Measurements from ENCODE around the gene CD48.
"Not testable (repeated sequence)": the region's sequence is repeated elsewhere in the genome, so short reads cannot be mapped to it uniquely, and the experiment has no call there.

The CD48 gene

DNA sequence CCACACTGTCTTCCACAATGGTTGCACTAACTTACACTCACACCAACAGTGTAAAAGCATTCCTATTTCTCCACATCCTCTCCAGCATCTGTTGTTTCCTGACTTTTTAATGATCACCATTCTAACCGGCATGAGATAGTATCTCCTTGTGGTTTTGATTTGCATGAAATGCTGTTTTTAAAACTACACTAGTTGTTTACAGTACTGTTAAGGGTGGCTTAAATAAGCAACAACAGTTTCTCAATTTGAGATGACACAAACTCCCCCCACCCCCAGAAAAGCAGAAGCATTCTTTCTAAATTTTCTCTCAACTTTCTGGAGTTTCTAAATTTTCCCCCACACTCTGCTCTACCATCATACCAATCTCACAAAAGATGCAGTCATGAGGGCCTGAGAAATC lies 20.4 kb upstream of the CD48 start:
- Mint-ChIP-seq H3K4me3 (no peak overlapping the region), H3K27ac (peak overlapping the region; percentile 3), H3K27me3 (no peaks in the 10 kb centered on the region), H3K36me3 (ENCODE audit: low read depth) (peaks cover 41% of the 10 kb centered on the region), H3K4me1 (peaks cover 45% of the 10 kb centered on the region), H3K9me3 (peaks cover 45% of the 10 kb centered on the region)
- no peak for ATAC-seq
- no peak for DNase-seq

- H3K27me3 Mint-ChIP-seq, DNase-seq, ATAC-seq, H3K4me3 Mint-ChIP-seq: not testable (repeated sequence)
- Mint-ChIP-seq H3K9me3 (peaks cover 41% of the 10 kb centered on the region), H3K36me3 (ENCODE audit: low read depth) (peaks cover 37% of the 10 kb centered on the region), H3K4me1 (peaks cover 43% of the 10 kb centered on the region), H3K27ac (peak overlapping the region; percentile 3)
Observed at GRCh38 chr1:160731564-160731963, 19.9 kb upstream of the CD48 start.

GRCh38 chr1:160727316-160727640 lies 15.7 kb upstream of the CD48 start:
- ATAC-seq = no peak

DNA sequence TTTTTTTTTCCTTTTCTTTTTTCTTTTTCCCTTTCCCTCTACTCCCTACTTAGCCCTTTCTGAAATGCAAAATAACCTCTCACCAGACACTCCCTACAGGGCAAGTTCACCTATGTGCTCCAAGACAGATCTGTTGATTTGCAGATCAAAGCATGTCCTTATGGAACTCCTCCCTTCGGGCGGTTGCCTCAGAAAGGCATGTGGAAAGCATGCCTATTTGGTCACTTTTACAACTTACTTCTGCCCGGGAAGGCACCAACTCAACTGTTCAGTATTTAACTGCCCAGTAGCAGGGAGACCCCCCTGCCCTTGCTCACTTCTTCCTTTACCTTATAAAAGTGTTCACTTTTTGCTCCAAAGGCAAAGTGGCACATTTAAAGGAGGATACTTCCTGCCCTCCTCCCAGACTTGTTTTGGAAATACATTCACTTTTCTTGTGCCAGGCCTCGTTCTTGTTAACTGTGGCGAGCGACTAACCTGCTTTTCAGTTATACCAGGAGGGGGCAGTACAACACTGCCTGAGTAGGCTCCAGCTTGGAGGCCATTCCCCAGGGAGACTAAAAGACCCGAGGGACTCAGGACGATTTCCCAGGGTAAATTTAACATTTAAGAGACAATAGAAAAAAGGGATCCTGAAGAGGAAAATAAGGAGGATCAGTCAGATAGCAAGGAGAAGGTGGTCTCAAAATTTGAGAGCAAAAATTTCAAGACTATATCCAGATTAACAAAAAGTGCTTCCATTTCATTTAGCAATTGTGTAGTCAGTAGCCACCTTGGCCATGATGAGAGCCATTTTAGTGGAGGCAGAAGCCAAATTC lies 15.1 kb upstream of the CD48 start:
- DNase-seq (peak; percentile 63), ATAC-seq (peak; percentile 64)
- Mint-ChIP-seq H3K36me3 (ENCODE audit: low read depth) (peaks cover 2% of the 10 kb centered on the region), H3K9me3 (peaks cover 3% of the 10 kb centered on the region), H3K4me1 (peaks cover 29% of the 10 kb centered on the region), H3K4me3 (no peak overlapping the region), H3K27me3 (no peaks in the 10 kb centered on the region), H3K27ac (no peak overlapping the region)

More at GRCh38 chr1:160727316-160727640, 15.7 kb upstream of the CD48 start:
- Mint-ChIP-seq H3K4me3 (no peak overlapping the region), H3K27ac (no peak overlapping the region), H3K36me3 (ENCODE audit: low read depth) (peaks cover 2% of the 10 kb centered on the region), H3K9me3 (peaks cover 8% of the 10 kb centered on the region), H3K27me3 (no peaks in the 10 kb centered on the region), H3K4me1 (peaks cover 32% of the 10 kb centered on the region)
- DNase-seq = no peak

- H3K27ac Mint-ChIP-seq = no peak overlapping the region
- ATAC-seq = no peak
- H3K4me3 Mint-ChIP-seq = no peak overlapping the region
- no peaks in the 10 kb centered on the region for H3K36me3 Mint-ChIP-seq (ENCODE audit: low read depth)
- no peaks in the 10 kb centered on the region for H3K27me3 Mint-ChIP-seq
- DNase-seq = no peak
- no peaks in the 10 kb centered on the region for H3K9me3 Mint-ChIP-seq
- H3K4me1 Mint-ChIP-seq = peaks cover 28% of the 10 kb centered on the region
Observed at GRCh38 chr1:160726114-160726497, 14.5 kb upstream of the CD48 start.

DNA sequence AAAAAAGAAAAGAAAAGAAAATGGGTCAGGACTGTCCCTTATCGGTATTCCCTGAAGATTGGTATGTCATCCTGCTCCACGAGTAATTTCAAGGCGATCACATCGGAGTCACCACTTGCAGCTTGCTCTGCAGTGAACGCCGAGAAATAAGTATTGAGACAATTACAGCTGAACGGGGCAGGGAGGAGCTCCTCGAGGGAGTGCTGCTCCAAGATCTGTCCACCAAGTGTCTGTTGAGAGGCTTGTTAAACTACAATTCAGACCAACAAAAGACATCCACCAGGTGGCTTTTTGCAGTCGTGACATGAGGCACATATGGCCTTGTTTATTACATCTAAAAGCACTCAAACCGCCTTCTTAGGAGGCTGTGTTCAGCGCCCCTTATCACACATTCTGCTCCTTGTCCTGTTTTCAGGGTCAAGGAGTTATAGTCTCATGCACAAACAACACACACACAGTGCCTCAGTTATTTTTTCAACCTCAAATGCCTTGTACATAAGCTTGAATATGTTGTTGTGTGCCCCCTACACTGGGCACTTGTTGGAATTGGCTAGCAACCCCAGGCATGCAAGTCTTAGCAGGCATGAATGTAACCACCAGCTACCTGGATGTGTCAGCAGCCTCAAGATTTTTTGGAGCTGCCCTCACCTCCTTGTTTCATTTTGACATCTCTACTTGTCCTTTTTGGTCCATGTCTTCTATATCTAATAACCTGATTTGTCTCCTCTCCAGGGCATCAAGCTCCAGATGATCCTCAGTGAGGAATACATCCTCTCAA lies 13.0 kb upstream of the CD48 start:
- H3K27ac Mint-ChIP-seq = peak overlapping the region; percentile 28
- no peaks in the 10 kb centered on the region for H3K27me3 Mint-ChIP-seq

GRCh38 chr1:160723332-160723731 lies 11.7 kb upstream of the CD48 start:
- peaks cover 46% of the 10 kb centered on the region for H3K4me1 Mint-ChIP-seq
- DNase-seq = no peak
- no peak for ATAC-seq
- H3K4me3 Mint-ChIP-seq = no peak overlapping the region
- H3K9me3 Mint-ChIP-seq = no peaks in the 10 kb centered on the region
- no peaks in the 10 kb centered on the region for H3K36me3 Mint-ChIP-seq (ENCODE audit: low read depth)
- H3K27ac Mint-ChIP-seq = peak overlapping the region; percentile 10
- no peaks in the 10 kb centered on the region for H3K27me3 Mint-ChIP-seq

More for the DNA sequence above, 13.0 kb upstream of the CD48 start:
- Mint-ChIP-seq H3K4me3 (no peak overlapping the region), H3K9me3 (no peaks in the 10 kb centered on the region), H3K36me3 (ENCODE audit: low read depth) (no peaks in the 10 kb centered on the region), H3K4me1 (peaks cover 41% of the 10 kb centered on the region)
- ATAC-seq = no peak
- DNase-seq = no peak

GRCh38 chr1:160722726-160723125 lies 11.1 kb upstream of the CD48 start:
- Mint-ChIP-seq H3K4me1 (peaks cover 52% of the 10 kb centered on the region), H3K36me3 (ENCODE audit: low read depth) (no peaks in the 10 kb centered on the region), H3K27me3 (no peaks in the 10 kb centered on the region), H3K27ac (peak overlapping the region; percentile 57), H3K9me3 (no peaks in the 10 kb centered on the region), H3K4me3 (peak overlapping the region; percentile 44)
- ATAC-seq (peak; percentile 55), DNase-seq (no peak)

- ATAC-seq (no peak), DNase-seq (no peak)
- H3K9me3 Mint-ChIP-seq = no peaks in the 10 kb centered on the region
- no peaks in the 10 kb centered on the region for H3K27me3 Mint-ChIP-seq
- H3K27ac Mint-ChIP-seq = no peak overlapping the region
- H3K4me3 Mint-ChIP-seq = no peak overlapping the region
- no peaks in the 10 kb centered on the region for H3K36me3 Mint-ChIP-seq (ENCODE audit: low read depth)
- H3K4me1 Mint-ChIP-seq = peaks cover 64% of the 10 kb centered on the region
Observed at GRCh38 chr1:160721473-160721872, 9.9 kb upstream of the CD48 start.

DNA sequence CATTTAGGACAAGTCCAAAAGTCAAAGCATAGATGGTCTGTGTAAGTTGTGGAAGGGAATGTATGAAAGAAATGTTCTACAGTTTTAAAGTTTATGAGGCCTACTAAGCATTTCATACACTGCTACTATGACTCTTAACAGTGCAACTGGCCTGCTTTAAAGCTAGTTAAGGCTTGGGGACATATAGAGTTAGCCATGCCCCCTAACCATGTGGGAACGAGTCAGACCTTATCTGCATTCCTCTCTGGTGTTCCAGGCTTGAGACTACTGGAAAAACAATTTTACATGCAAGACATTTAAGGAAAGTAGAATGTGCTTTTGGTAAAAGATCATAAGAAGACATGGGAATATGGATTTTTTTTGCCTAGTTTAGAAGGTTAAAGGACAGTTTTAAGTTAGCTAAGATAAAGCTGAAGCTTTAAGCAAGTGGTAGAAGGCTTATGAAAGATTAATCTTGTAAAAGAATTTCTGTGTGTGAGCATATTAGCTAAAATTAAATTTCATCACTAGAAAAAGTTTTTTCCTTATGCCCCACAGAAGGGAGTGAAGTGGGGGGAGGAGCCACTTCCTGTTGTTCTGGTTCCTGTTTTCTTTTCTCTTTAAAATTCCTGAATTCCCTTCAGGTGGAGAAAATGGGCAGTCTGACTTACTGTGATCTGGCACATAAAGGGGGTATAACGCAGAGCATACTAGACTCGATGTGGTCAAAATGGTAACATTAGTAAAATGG lies 8.9 kb upstream of the CD48 start:
- DNase-seq (no peak), ATAC-seq (no peak)
- H3K4me3 Mint-ChIP-seq = no peak overlapping the region
- H3K27me3 Mint-ChIP-seq = no peaks in the 10 kb centered on the region
- peak overlapping the region; percentile 20 for H3K27ac Mint-ChIP-seq
- peaks cover 66% of the 10 kb centered on the region for H3K4me1 Mint-ChIP-seq
- H3K9me3 Mint-ChIP-seq = no peaks in the 10 kb centered on the region
- H3K36me3 Mint-ChIP-seq (ENCODE audit: low read depth) = no peaks in the 10 kb centered on the region

DNA sequence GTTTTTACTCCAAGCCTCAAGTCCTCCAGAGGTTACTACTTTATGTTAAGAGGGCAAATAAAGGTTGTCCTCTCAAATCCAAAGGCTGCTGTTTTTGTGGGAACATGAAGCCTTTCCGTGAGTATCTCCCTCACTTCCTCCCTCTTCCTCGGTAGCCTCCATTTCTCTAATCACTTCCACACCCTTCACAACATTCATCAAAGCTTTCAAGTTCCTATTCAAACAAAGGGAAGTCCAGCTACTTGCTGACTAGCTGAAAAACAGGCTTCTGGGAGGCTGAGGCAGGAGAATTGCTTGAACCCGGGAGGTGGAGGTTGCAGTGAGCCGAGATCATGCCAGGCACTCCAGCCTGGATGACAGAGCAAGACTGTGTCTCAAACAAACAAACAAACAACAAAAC lies 6.6 kb upstream of the CD48 start:
- Mint-ChIP-seq H3K27me3 (no peaks in the 10 kb centered on the region), H3K4me1 (peaks cover 72% of the 10 kb centered on the region), H3K36me3 (ENCODE audit: low read depth) (no peaks in the 10 kb centered on the region), H3K9me3 (no peaks in the 10 kb centered on the region), H3K4me3 (no peak overlapping the region), H3K27ac (peak overlapping the region; percentile 44)
- ATAC-seq = no peak
- DNase-seq = no peak

DNA sequence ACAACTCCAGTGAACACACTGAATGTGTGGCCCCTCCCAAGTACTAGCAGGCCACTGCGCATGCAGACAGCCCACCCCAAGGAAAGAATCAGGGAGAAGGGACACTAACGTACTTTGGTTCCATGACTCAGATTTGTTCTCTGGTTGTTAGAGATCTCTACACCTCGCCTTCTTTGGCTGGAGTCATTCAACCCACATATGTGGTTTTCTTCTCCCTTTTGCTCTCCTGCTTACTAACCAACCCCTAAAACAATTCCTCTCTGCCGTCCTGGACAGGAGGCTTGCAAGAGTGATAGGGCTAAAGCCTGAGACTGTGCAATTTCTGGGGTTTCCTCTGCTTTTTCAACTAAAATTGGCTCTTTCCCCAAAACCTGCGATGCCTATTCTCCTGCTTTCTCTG lies 5.7 kb upstream of the CD48 start:
- no peak for DNase-seq
- no peak overlapping the region for H3K4me3 Mint-ChIP-seq
- no peaks in the 10 kb centered on the region for H3K9me3 Mint-ChIP-seq
- H3K4me1 Mint-ChIP-seq = peaks cover 72% of the 10 kb centered on the region
- peak; percentile 47 for ATAC-seq
- peak overlapping the region; percentile 44 for H3K27ac Mint-ChIP-seq
- H3K27me3 Mint-ChIP-seq = no peaks in the 10 kb centered on the region
- H3K36me3 Mint-ChIP-seq (ENCODE audit: low read depth) = no peaks in the 10 kb centered on the region

DNA sequence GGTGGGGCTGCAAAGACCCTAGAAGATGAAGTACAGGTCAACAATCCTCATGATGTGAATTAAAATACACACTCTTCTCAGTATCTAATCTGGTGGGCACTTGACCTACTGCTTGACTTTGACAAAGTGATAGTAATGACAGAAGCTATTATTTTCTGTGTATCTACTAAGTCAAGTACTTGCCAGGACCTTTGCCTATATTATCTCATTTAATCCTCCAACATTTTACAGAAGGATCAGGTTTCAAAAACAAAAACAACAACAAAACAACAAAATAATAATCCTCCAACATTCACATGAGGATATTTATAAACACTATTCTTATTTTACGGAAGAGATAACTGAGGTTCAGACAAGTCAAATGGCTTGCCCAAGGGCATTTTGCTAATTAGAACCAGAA lies 4.4 kb upstream of the CD48 start:
- no peak overlapping the region for H3K27ac Mint-ChIP-seq
- ATAC-seq = no peak
- no peak overlapping the region for H3K4me3 Mint-ChIP-seq
- H3K4me1 Mint-ChIP-seq = peaks cover 74% of the 10 kb centered on the region
- DNase-seq = no peak
- no peaks in the 10 kb centered on the region for H3K27me3 Mint-ChIP-seq
- H3K36me3 Mint-ChIP-seq (ENCODE audit: low read depth) = peaks cover 2% of the 10 kb centered on the region
- no peaks in the 10 kb centered on the region for H3K9me3 Mint-ChIP-seq

DNA sequence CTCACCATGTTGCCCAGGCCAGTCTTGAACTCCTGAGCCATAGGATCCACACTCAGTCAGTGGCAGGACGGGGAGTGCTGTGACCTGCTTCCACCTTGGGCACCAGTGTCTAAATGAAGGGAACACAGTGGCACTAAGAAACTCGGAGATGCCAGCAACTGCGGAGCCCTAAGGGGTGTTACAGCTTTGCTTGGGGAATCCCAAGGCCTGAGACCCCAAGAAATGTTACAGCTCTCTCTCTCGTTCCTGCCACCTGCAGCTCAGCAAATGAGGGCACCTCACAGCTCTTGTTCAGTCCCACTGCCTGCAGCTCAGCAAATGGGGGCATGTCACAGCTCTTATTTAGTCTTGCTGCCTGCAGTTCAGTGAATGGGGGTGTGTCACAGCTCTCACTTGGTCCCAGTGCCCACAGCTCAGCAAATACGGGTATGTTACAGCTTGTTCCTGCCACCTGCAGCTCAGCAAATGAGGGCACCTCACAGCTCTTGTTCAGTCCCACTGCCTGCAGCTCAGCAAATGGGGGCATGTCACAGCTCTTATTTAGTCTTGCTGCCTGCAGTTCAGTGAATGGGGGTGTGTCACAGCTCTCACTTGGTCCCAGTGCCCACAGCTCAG lies 2.5 kb upstream of the CD48 start:
- H3K4me1 Mint-ChIP-seq = peaks cover 60% of the 10 kb centered on the region
- not testable (repeated sequence) for DNase-seq; H3K36me3 Mint-ChIP-seq (ENCODE audit: low read depth); H3K27ac Mint-ChIP-seq; H3K9me3 Mint-ChIP-seq; H3K4me3 Mint-ChIP-seq; H3K27me3 Mint-ChIP-seq
- peak; percentile 38 for ATAC-seq
